ENCODE measurements around the gene NUP188.

NUP188 gene

GRCh38 chr9:129007035-129007765 lies 59.7 kb downstream of the NUP188 start:
- FAIRE-seq = no peak

GRCh38 chr9:129007766-129008468 lies 60.4 kb downstream of the NUP188 start:
- FAIRE-seq = no peak

DNA sequence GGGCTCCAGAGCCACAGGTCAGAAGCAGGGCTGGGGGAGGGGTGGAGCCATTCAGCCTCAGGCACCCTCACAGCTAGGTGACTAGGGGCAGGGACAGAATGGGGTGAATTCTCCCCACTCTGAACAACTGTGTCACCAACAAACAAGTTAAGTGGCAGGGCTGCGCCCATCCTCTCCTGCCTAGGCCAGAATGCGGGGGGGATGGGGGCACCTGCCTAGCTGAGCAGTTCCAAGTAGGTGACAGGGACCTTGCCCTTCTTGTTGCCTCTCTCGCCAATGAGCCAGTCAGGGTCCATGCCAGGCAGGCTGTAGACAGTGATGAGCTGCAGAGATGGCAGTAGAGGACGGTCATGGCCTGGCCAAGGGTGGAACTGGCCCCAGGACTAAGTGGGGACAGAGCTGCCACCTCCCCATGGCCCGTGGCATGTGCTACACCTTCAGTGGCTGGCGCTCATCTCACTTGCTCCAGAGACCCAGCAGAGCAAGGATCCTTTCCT lies 61.0 kb downstream of the NUP188 start:
- FAIRE-seq = no peak

DNA sequence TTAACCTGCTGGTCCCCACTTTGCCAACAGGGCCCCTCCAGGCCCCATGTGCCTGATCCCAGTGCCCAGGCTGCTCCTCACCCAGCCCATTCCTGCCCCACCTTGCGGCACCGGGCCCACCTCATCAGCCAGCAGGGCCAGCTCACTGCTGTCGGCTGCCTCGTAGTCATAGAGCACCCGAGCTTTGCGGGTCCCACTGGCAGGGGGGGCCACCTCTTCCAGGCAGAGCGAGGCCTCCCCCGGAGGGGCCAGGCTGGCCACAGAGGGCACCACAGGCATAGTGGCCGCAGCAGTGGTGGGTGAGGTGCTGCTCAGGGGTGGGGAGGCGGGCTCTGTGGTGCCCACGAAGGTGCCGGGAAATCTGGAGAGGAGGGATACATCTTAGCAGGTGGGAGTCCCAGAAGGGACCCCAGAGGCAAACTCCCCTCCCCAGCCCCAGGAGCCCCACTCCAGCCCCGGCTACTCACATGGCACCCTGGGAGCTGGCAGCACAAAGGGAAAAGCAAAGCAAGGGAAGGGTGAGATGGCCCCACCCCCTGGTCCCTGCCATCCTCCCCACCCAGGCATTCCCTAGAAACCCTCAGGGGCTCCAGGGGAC lies 61.6 kb downstream of the NUP188 start:
- no peak for FAIRE-seq

DNA sequence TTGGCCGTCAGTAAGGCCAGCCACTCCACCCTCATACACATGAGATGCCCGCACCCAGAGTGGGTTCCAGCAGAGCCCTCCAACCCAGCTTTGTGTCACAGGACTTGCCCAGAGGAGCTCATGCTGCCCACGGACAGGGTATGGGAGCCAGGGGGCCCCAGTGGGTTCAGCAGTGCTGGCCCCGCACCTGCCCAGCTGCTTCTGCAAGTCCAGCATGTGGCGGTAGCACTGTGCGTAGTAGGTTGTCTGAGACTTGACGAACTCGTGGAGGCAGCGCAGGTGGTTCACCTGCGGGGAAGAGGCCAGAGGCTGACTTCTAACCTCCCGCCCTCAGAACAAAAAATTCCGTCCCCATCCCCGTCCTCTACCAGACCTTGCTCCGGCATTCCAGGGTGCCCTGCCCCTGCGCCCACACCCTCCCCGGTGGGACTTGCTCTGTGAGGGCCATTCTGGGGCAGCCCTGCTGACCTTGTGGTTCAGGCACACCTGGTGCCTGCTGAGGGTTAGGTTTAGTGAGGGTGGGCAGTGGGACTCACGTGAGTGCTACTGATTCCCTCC lies 62.2 kb downstream of the NUP188 start:
- no peak for FAIRE-seq

GRCh38 chr9:129010267-129010975 lies 62.9 kb downstream of the NUP188 start:
- no peak for FAIRE-seq

DNA sequence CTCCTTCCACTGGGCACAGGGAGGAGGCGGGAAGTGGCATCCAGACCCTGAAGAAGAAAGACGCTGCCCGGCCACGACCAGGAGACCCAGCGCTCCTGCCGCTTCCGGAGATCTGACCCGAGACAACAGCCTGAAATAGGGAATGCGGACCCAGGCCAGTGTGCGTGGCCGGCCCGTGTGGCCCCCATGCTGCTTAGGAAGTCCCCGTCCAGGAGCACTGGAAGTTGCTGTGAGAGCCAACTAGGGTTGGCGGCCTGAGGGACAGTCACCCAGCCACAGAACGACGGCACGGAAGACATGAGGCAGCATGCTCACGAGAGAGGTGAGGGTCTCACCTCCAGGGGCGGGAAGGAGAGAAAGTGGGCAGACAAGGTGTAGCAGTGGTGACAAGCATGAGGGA lies 63.7 kb downstream of the NUP188 start:
- no peak for FAIRE-seq

GRCh38 chr9:129011761-129012181 lies 64.3 kb downstream of the NUP188 start:
- no peak for FAIRE-seq

GRCh38 chr9:129012343-129012742 lies 64.8 kb downstream of the NUP188 start:
- no peak for FAIRE-seq

DNA sequence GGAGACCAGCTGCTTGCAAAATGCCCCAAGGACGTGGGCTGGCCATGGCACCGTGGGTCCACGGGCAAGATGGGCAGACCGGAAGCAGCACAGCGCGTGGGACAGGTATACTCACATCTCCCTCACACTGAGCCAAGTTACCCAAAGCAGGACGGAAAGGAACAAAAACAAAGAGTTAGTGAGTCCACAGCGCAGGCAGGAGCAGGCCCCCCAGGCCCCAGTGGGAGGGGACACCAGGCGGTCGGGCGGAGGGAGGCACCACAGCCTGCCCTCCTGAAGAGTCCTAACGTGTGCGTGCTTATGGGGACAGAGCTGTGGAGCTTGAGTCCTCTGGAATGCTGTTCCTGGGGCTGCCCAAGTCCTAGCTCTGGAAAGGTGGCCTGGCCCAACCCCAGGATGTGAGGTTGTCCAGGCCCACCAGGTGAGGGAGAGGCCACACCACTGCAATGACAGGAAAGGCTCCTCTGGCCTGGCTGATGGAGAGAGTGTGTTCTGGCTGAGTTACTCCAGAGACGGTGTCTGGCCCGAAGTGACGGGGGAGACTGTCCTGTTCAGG lies 65.5 kb downstream of the NUP188 start:
- FAIRE-seq = no peak

DNA sequence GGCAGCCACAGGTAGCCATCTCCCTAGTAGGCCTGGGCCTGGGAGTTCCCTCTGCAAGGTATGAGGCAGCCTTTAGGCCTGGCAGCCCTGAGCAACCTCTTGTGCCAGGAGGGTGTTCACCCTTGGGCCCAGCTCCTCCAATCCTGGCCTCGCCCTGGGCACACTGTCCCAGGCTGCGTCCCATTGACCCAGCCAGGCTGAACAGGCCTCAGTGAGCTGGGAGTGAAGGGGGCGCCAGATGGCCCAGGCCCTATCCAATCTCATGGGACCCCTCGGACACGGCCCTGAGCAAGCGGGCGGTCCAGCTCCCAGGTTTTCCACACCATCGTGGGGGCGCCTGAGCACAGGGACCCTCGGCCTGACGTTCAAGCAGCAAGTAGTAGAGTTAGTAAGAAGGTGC lies 66.2 kb downstream of the NUP188 start:
- FAIRE-seq = no peak

DNA sequence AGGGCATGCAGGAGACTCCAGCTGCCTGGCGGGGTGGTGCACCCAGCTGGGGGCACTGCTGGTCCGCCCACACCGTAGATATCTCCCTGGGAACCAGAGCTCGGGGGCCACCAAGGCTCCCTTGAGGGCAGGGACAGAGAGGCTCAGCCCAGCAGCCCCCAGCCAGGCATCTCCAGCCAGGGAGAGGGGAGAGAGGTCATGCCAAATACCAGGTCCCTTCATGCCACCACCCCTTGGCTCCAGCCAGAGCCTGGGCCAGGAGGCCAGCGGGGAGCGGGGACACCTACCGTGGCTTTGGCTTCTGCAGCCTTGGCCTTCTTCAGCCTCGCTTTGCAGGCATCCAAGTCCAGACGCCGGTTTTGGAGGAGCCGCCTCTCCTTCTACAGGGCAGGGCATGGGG lies 66.6 kb downstream of the NUP188 start:
- no peak for FAIRE-seq

DNA sequence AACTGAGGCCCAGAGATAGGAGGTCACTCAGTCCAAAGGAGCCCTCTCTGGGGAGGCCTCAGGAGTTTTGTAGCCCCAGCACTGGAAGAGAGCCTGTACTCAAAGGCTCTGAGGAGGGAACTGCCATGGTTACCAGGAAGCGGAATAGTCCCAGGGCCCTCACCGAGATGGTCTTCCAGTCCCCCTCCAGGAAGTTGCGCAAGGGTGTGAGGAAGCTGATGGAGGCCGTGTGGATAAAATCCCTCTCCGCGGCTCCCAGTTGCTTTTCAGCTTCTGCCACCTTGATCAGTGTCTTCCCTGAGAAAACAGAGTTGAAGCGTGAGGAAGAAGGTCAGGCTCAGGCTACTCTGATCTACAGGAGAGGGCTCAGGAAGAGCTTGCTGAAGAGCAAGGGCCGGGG lies 67.1 kb downstream of the NUP188 start:
- FAIRE-seq = no peak

DNA sequence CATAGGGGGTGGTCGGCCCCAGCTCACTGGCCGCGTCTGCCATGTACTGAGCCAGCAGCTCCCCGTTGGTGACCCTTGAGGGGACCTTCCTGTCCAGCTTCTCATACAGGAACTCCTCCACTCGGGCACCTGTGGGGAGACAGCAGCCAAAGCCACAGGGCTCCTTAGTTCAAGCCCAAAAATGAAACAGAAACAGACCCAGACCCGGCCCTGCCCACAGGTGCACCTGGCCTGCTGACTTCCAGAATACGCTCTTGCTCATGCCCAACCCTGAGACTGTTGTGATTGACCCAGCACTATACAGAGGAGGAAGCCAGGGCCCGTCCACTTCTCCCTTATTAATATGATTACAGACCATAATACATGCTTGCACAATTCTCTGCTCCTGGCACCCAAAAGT lies 73.6 kb downstream of the NUP188 start:
- no peak for FAIRE-seq

- FAIRE-seq = no peak
Observed at GRCh38 chr9:129022037-129022436, 74.5 kb downstream of the NUP188 start.

DNA sequence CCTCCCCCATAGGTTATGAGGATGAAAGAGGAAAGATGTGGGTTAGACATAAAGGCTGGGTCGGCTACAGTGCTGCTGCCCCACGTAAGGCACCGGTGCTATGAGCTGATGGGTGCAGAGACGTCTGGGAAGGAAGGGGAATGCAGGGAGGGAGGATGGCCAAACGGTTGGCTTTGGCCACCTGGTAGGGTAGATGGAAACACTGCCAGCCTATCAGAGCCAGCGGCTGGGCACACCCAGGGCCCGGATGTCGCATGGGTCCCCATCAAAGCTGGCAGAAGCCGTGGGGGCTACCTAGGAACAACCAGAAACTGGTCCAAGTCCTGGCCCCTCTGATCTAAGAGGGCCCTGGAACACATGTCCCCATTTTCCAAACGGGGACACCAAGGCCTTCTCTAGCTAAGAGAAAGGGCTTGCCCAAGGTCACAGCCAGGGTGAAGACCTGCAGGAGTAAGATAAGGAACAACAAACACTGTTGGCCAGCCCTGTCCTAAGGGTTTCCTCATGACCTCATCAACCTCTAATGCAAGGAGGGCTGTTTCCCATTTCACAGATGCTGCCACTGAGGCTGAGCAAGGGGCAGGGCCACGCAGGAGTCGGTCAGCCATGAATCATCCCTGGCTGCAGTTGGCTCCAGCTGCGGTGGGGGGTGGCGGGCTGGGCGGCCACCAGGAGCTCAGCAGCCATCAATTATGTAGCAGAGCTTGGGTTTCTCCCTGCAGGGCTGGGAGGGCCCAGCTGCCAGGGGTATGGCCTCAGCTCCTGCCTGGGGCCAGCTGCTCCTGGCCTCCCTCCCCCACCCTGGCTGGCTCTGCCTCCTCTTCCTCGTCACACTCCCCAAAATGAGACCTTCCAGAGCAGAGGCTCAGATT lies 75.8 kb downstream of the NUP188 start:
- no peak for FAIRE-seq

DNA sequence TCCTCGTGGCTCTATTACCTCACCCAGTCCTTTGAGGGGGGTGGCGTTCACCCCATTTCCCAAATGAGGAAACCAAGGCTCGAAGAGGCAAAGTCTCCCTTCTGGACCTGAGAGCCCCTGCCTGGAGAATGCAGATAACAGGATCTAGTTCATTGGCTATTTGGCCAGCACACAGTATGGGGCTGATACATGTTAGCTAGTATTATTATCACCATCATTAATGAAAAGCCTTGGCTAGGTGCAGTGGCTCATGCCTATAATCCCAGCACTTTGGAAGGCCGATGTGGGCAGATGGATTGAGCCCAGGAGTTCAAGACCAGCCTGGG lies 76.4 kb downstream of the NUP188 start:
- no peak for FAIRE-seq

GRCh38 chr9:129026442-129027223 lies 79.1 kb downstream of the NUP188 start:
- no peak for FAIRE-seq

GRCh38 chr9:129027224-129027684 lies 79.8 kb downstream of the NUP188 start:
- no peak for FAIRE-seq

DNA sequence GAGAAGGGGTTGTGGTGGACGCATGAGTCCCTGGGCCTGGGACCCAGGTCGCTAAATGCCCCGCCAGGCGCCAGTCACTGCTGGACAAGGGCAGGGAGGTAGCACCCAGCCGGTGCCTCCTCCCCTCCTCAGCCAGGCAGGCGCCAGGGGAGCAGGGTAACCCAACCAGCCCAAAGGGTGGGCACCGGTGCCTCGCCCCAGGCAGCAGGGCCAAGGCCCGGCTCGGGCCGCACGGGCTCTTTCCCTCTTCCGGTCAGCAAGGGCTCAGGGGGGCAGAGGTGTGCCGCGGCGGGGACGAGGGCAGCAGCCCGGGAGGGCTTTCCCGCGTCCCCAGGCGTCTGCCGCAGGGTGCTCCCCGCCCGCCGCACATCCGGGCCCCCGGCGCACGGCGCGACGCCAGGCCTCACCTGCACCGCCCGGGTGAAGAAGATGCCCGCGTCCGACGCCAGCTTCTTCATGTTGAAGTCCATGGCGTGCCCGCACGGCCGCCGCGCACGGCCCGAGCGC lies 80.2 kb downstream of the NUP188 start:
- FAIRE-seq = no peak

All from endometrium (tissue), 2 donors.